GM15510 (cell line): ENCODE measurements around the gene INO80D.

Experiments
- POLR2A ChIP-seq: IDR thresholded peaks from 3 replicates; pipeline ENCODE4 v1.6.1; 2011; ENCODE audit warnings: borderline replicate concordance; ENCODE audit not compliant: insufficient read length; ENCODE audit errors: extremely low read depth

Gene INO80D

GRCh38 chr2:205967391-205968075, 118.4 kb downstream of the INO80D start:
- TF ChIP-seq POLR2A = no peak

GRCh38 chr2:205965707-205966106, 120.3 kb downstream of the INO80D start:
- TF ChIP-seq POLR2A = no peak

GRCh38 chr2:205964111-205964761, 121.7 kb downstream of the INO80D start:
- TF ChIP-seq POLR2A = no peak

- TF ChIP-seq POLR2A = no peak
These were observed 126.5 kb downstream of the INO80D start for GRCh38 chr2:205959521-205959920.

GRCh38 chr2:205957452-205958154, 128.4 kb downstream of the INO80D start:
- no peak for TF ChIP-seq POLR2A

- TF ChIP-seq POLR2A = no peak
These were observed 131.3 kb downstream of the INO80D start for GRCh38 chr2:205954707-205955106.

GRCh38 chr2:205952282-205952681, 133.7 kb downstream of the INO80D start:
- no peak for TF ChIP-seq POLR2A

GRCh38 chr2:205948883-205949282, 137.1 kb downstream of the INO80D start:
- TF ChIP-seq POLR2A = no peak

GRCh38 chr2:205948496-205948837, 137.5 kb downstream of the INO80D start:
- TF ChIP-seq POLR2A = no peak

- TF ChIP-seq POLR2A = no peak
These were observed 138.1 kb downstream of the INO80D start for GRCh38 chr2:205947621-205948495.

- no peak for TF ChIP-seq POLR2A
These were observed 139.7 kb downstream of the INO80D start for GRCh38 chr2:205946226-205946625.
